ENCODE results near the gene RILPL2. TPM values are rescaled to one million over a fixed set of nuclear protein-coding genes. Genes with fewer than 3 reads are reported as not detected.
"Not testable (repeated sequence)": the region's sequence is repeated elsewhere in the genome, so short reads cannot be mapped to it uniquely, and the experiment has no call there.

RILPL2 gene
- total RNA-seq, 1 experiment from 2014 or later = 1.1 TPM

GRCh38 chr12:123369229-123369628 is 67.3 kb downstream of the RILPL2 start:
- DNase-seq (ENCODE audit: low spot score) = no peak
- Mint-ChIP-seq H3K9me3 (no peaks in the 10 kb centered on the region), H3K4me1 (peaks cover 3% of the 10 kb centered on the region), H3K27ac (no peak overlapping the region), H3K36me3 (no peaks in the 10 kb centered on the region), H3K4me3 (no peak overlapping the region), H3K27me3 (ENCODE audit: low read depth) (no peaks in the 10 kb centered on the region; the same call in 1 of the 2 replicates)
- CTCF ChIA-PET = no interaction called here
- no peak for ATAC-seq
- TF ChIP-seq TCF7 (CRISPR knock-in tag; IDR thresholded peaks at IDR 0.05; ENCODE audit: low read depth) (no peak), ZNF416 (CRISPR knock-in tag; IDR thresholded peaks at IDR 0.05) (no peak), MYBL2 (CRISPR knock-in tag; IDR thresholded peaks at IDR 0.05) (no peak), RELA (CRISPR knock-in tag; IDR thresholded peaks at IDR 0.05; ENCODE audit: borderline replicate concordance) (no peak), ZNF281 (CRISPR knock-in tag; IDR thresholded peaks at IDR 0.05) (no peak), JAZF1 (CRISPR knock-in tag; IDR thresholded peaks at IDR 0.05) (no peak), IRF1 (CRISPR knock-in tag; IDR thresholded peaks at IDR 0.05) (no peak), ZNF396 (CRISPR knock-in tag; IDR thresholded peaks at IDR 0.05; ENCODE audit: borderline replicate concordance) (no peak), NFATC4 (CRISPR knock-in tag; IDR thresholded peaks at IDR 0.05) (no peak), TP53 (CRISPR knock-in tag; IDR thresholded peaks at IDR 0.05) (no peak), E2F5 (CRISPR knock-in tag; IDR thresholded peaks at IDR 0.05) (no peak), ZNF671 (CRISPR knock-in tag; IDR thresholded peaks at IDR 0.05) (no peak), FOXP1 (CRISPR knock-in tag; IDR thresholded peaks at IDR 0.05; ENCODE audit: borderline replicate concordance) (no peak), ZNF512 (CRISPR knock-in tag; IDR thresholded peaks at IDR 0.05; ENCODE audit: borderline replicate concordance) (no peak), MXD4 (CRISPR knock-in tag; IDR thresholded peaks at IDR 0.05; ENCODE audit: borderline replicate concordance) (no peak), GRHL2 (CRISPR knock-in tag; IDR thresholded peaks at IDR 0.05; ENCODE audit: insufficient replicate concordance, severe bottlenecking) (no peak), CREM (CRISPR knock-in tag; IDR thresholded peaks at IDR 0.05) (no peak), GTF2I (CRISPR knock-in tag; conservative IDR thresholded peaks at IDR 0.05) (no peak), PREB (CRISPR knock-in tag; IDR thresholded peaks at IDR 0.05; ENCODE audit: borderline replicate concordance) (no peak)
- POLR2A ChIA-PET = no interaction called here

- CTCF ChIA-PET = not testable (repeated sequence)
Observed at GRCh38 chr12:123368431-123368830, 68.1 kb downstream of the RILPL2 start.

More at GRCh38 chr12:123368431-123368830, 68.1 kb downstream of the RILPL2 start:
- H3K9me3 Mint-ChIP-seq; H3K36me3 Mint-ChIP-seq; H3K4me1 Mint-ChIP-seq; H3K4me3 Mint-ChIP-seq; H3K27ac Mint-ChIP-seq; ATAC-seq; DNase-seq (ENCODE audit: low spot score); H3K27me3 Mint-ChIP-seq (ENCODE audit: low read depth); POLR2A ChIA-PET: not testable (repeated sequence)
